Measurements from ENCODE around the gene TMEM259.

TMEM259 gene

GRCh38 chr19:1016647-1017114 is 4.2 kb downstream of the TMEM259 start:
- no peak for DNase-seq (ENCODE audit: low read depth)

GRCh38 chr19:1015782-1016646 is 4.9 kb downstream of the TMEM259 start:
- DNase-seq (ENCODE audit: low read depth) = no peak

GRCh38 chr19:1015061-1015781 is 5.7 kb downstream of the TMEM259 start:
- DNase-seq (ENCODE audit: low read depth) = no peak

- no peak for DNase-seq (ENCODE audit: low read depth)
Measured at GRCh38 chr19:1014161-1015060, 6.5 kb downstream of the TMEM259 start.

GRCh38 chr19:1013218-1013617 is 7.7 kb downstream of the TMEM259 start:
- DNase-seq (ENCODE audit: low read depth) = no peak

GRCh38 chr19:1012334-1012733 is 8.6 kb downstream of the TMEM259 start:
- DNase-seq (ENCODE audit: low read depth) = no peak

- DNase-seq (ENCODE audit: low read depth) = no peak
Measured at GRCh38 chr19:1011831-1012333, 9.0 kb downstream of the TMEM259 start.

- no peak for DNase-seq (ENCODE audit: low read depth)
Measured at GRCh38 chr19:1010586-1011510, 10.1 kb downstream of the TMEM259 start.

- no peak for DNase-seq (ENCODE audit: low read depth)
Measured at GRCh38 chr19:1009981-1010538, 10.9 kb downstream of the TMEM259 start.

GRCh38 chr19:1009041-1009980 is 11.6 kb downstream of the TMEM259 start:
- DNase-seq (ENCODE audit: low read depth) = no peak

- DNase-seq (ENCODE audit: low read depth) = no peak
Measured at GRCh38 chr19:1008268-1009040, 12.5 kb downstream of the TMEM259 start.

GRCh38 chr19:1007399-1008251 is 13.3 kb downstream of the TMEM259 start:
- no peak for DNase-seq (ENCODE audit: low read depth)

GRCh38 chr19:1006711-1007398 is 14.1 kb downstream of the TMEM259 start:
- DNase-seq (ENCODE audit: low read depth) = no peak

GRCh38 chr19:1004803-1005664 is 15.9 kb downstream of the TMEM259 start:
- DNase-seq (ENCODE audit: low read depth) = no peak

GRCh38 chr19:1004204-1004802 is 16.6 kb downstream of the TMEM259 start:
- DNase-seq (ENCODE audit: low read depth) = no peak

GRCh38 chr19:1003283-1003682 is 17.6 kb downstream of the TMEM259 start:
- no peak for DNase-seq (ENCODE audit: low read depth)

Measured in stimulated activated CD8-positive, alpha-beta memory T cell treated with anti-CD3 and anti-CD28 coated beads, Interleukin-4, amount 100 ng/mL, for 24 hours (primary cell).